ENCODE data around the gene DTWD2.

The DTWD2 gene

GRCh38 chr5:119019501-119019900 is 31.2 kb upstream of the DTWD2 start:
- H3K9ac ChIP-seq (ENCODE audit: low read length): no peak overlapping the region
- no peak overlapping the region for H2AFZ ChIP-seq (ENCODE audit: low read depth, low read length, severe bottlenecking)
- TF ChIP-seq EZH2phosphoT487 (conservative IDR thresholded peaks at IDR 0.05; ENCODE audit: low read length) (no peak), CTCF (IDR thresholded peaks at IDR 0.05; ENCODE audit: insufficient read depth, low read length, poor library complexity, severe bottlenecking) (no peak)
- H3K36me3 ChIP-seq (ENCODE audit: low read length): no peaks in the 10 kb centered on the region
- H4K20me1 ChIP-seq (ENCODE audit: low read depth, low read length): no peaks in the 10 kb centered on the region
- no peaks in the 10 kb centered on the region for H3K9me3 ChIP-seq (ENCODE audit: insufficient read depth, low read length)
- no peaks in the 10 kb centered on the region for H3K27me3 ChIP-seq (ENCODE audit: low read length)
- H3K4me2 ChIP-seq (ENCODE audit: low read depth, low read length, poor library complexity, severe bottlenecking): peak overlapping the region; percentile 75
- H3K27ac ChIP-seq (ENCODE audit: low read depth, low read length): peak overlapping the region; percentile 53
- H3K79me2 ChIP-seq (ENCODE audit: insufficient read depth, low read length): no peaks in the 10 kb centered on the region
- peak overlapping the region; percentile 15 for H3K4me3 ChIP-seq (ENCODE audit: insufficient read depth, low read length, poor library complexity, severe bottlenecking)
- H3F3A ChIP-seq (ENCODE audit: insufficient read depth): peaks cover 35% of the 10 kb centered on the region
- no peaks in the 10 kb centered on the region for H3K9me2 ChIP-seq (replicated peaks; ENCODE audit: insufficient read depth, low read length)

GRCh38 chr5:119017994-119018393 is 29.6 kb upstream of the DTWD2 start:
- Histone ChIP-seq H3K9me3 (ENCODE audit: insufficient read depth, low read length) (no peaks in the 10 kb centered on the region), H3K4me2 (ENCODE audit: low read depth, low read length, poor library complexity, severe bottlenecking) (no peak overlapping the region), H2AFZ (ENCODE audit: low read depth, low read length, severe bottlenecking) (no peak overlapping the region)

GRCh38 chr5:119016125-119016774 is 27.9 kb upstream of the DTWD2 start:
- H3K9ac ChIP-seq (ENCODE audit: low read length): no peak overlapping the region
- no peaks in the 10 kb centered on the region for H3K9me2 ChIP-seq (replicated peaks; ENCODE audit: insufficient read depth, low read length)
- H3K36me3 ChIP-seq (ENCODE audit: low read length): no peaks in the 10 kb centered on the region
- no peak for TF ChIP-seq CTCF (IDR thresholded peaks at IDR 0.05; ENCODE audit: insufficient read depth, low read length, poor library complexity, severe bottlenecking)
- no peak for TF ChIP-seq EZH2phosphoT487 (conservative IDR thresholded peaks at IDR 0.05; ENCODE audit: low read length)
- no peaks in the 10 kb centered on the region for H3K27me3 ChIP-seq (ENCODE audit: low read length)
- peak overlapping the region; percentile 25 for H3K27ac ChIP-seq (ENCODE audit: low read depth, low read length)
- no peaks in the 10 kb centered on the region for H3K9me3 ChIP-seq (ENCODE audit: insufficient read depth, low read length)
- H3K4me2 ChIP-seq (ENCODE audit: low read depth, low read length, poor library complexity, severe bottlenecking): peak overlapping the region; percentile 37
- no peak overlapping the region for H2AFZ ChIP-seq (ENCODE audit: low read depth, low read length, severe bottlenecking)
- no peaks in the 10 kb centered on the region for H4K20me1 ChIP-seq (ENCODE audit: low read depth, low read length)
- no peak overlapping the region for H3K4me3 ChIP-seq (ENCODE audit: insufficient read depth, low read length, poor library complexity, severe bottlenecking)
- no peaks in the 10 kb centered on the region for H3K79me2 ChIP-seq (ENCODE audit: insufficient read depth, low read length)
- peaks cover 20% of the 10 kb centered on the region for H3F3A ChIP-seq (ENCODE audit: insufficient read depth)

More at GRCh38 chr5:119017994-119018393, 29.6 kb upstream of the DTWD2 start:
- Histone ChIP-seq H3K36me3 (ENCODE audit: low read length) (no peaks in the 10 kb centered on the region), H3K9ac (ENCODE audit: low read length) (no peak overlapping the region), H3K79me2 (ENCODE audit: insufficient read depth, low read length) (no peaks in the 10 kb centered on the region), H3K9me2 (replicated peaks; ENCODE audit: insufficient read depth, low read length) (no peaks in the 10 kb centered on the region), H3K4me3 (ENCODE audit: insufficient read depth, low read length, poor library complexity, severe bottlenecking) (no peak overlapping the region), H3K27me3 (ENCODE audit: low read length) (no peaks in the 10 kb centered on the region), H3K27ac (ENCODE audit: low read depth, low read length) (no peak overlapping the region), H3F3A (ENCODE audit: insufficient read depth) (peaks cover 30% of the 10 kb centered on the region), H4K20me1 (ENCODE audit: low read depth, low read length) (no peaks in the 10 kb centered on the region)
- TF ChIP-seq CTCF (IDR thresholded peaks at IDR 0.05; ENCODE audit: insufficient read depth, low read length, poor library complexity, severe bottlenecking) (no peak), EZH2phosphoT487 (conservative IDR thresholded peaks at IDR 0.05; ENCODE audit: low read length) (no peak)

Measured in SU-DHL-6 (cell line).